Measurements from ENCODE around the gene GTF2H1.

DNA sequence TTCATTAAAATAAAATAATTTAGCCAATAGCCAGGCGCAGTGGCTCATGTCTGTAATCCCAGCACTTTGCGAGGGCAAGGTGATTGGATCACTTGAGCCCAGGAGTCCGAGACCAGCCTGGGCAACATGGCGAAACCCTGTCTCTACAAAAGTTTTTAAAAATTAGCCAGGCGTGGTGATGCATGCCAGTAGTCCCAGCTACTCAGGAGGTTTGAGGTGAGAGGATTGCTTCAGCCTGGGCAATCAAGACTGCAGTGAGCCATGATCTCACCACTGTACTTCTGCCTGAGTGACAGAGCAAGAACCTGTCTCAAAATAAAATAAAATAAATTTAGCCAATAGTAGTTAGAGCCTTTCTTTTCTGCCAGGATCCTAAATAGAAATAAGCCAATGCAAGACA is 12.7 kb upstream of the GTF2H1 start:
- TF ChIP-seq, protein P1, sequence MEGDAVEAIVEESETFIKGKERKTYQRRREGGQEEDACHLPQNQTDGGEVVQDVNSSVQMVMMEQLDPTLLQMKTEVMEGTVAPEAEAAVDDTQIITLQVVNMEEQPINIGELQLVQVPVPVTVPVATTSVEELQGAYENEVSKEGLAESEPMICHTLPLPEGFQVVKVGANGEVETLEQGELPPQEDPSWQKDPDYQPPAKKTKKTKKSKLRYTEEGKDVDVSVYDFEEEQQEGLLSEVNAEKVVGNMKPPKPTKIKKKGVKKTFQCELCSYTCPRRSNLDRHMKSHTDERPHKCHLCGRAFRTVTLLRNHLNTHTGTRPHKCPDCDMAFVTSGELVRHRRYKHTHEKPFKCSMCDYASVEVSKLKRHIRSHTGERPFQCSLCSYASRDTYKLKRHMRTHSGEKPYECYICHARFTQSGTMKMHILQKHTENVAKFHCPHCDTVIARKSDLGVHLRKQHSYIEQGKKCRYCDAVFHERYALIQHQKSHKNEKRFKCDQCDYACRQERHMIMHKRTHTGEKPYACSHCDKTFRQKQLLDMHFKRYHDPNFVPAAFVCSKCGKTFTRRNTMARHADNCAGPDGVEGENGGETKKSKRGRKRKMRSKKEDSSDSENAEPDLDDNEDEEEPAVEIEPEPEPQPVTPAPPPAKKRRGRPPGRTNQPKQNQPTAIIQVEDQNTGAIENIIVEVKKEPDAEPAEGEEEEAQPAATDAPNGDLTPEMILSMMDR (IDR thresholded peaks at IDR 0.05 in 8 of 11, conservative IDR thresholded peaks at IDR 0.05 in 3 of 11) = no peak
- no peak for TF ChIP-seq POLR2A (IDR thresholded peaks at IDR 0.05)
